ENCODE measurements around the gene PAPPA2. TPM values are rescaled to one million over a fixed set of nuclear protein-coding genes. Genes with fewer than 3 reads are reported as not detected.

The PAPPA2 gene
- total and polyA plus RNA-seq, 3 experiments from 2014 or later, result 0.29 to 0.55 TPM; not detected in 1

- no peak overlapping the region for H3K27ac ChIP-seq (ENCODE audit: low read depth, low read length)
- ChIA-PET POLR2A (no interaction called here), CTCF (no interaction called here)
- H3K4me1 ChIP-seq (ENCODE audit: insufficient read depth, low read length), result no peaks in the 10 kb centered on the region
- no peaks in the 10 kb centered on the region for H3K4me1 Mint-ChIP-seq
- no peaks in the 10 kb centered on the region for H3K9me3 ChIP-seq (ENCODE audit: low read length)
- H3K36me3 Mint-ChIP-seq, result no peaks in the 10 kb centered on the region
- H3K36me3 ChIP-seq (ENCODE audit: insufficient read depth, low read length), result no peaks in the 10 kb centered on the region
- peaks cover 0 to 4% (median 0%) of the 10 kb centered on the region in 5 donors for H3K9me3 Mint-ChIP-seq
- no peaks in the 10 kb centered on the region for H3K27me3 Mint-ChIP-seq
- no peak overlapping the region for H3K4me3 Mint-ChIP-seq
- DNase-seq, result no peak
- H3K4me3 ChIP-seq (ENCODE audit: low read length), result no peak overlapping the region
- no peaks in the 10 kb centered on the region for H3K27me3 ChIP-seq (ENCODE audit: insufficient read depth, low read length, poor library complexity, severe bottlenecking)
- no peak overlapping the region for H3K27ac Mint-ChIP-seq
Observed at GRCh38 chr1:176794897-176795508, 332.0 kb downstream of the PAPPA2 start.

GRCh38 chr1:176795929-176796328 lies 333.0 kb downstream of the PAPPA2 start:
- H3K36me3 ChIP-seq (ENCODE audit: insufficient read depth, low read length), result no peaks in the 10 kb centered on the region
- no peak overlapping the region for H3K27ac ChIP-seq (ENCODE audit: low read depth, low read length)
- CTCF ChIA-PET, result no interaction called here
- H3K4me1 ChIP-seq (ENCODE audit: insufficient read depth, low read length), result no peaks in the 10 kb centered on the region
- no peak for DNase-seq
- H3K27me3 ChIP-seq (ENCODE audit: insufficient read depth, low read length, poor library complexity, severe bottlenecking), result no peaks in the 10 kb centered on the region
- Mint-ChIP-seq H3K4me3 (no peak overlapping the region), H3K27ac (no peak overlapping the region), H3K4me1 (no peaks in the 10 kb centered on the region), H3K36me3 (no peaks in the 10 kb centered on the region), H3K27me3 (no peaks in the 10 kb centered on the region), H3K9me3 (peaks cover 0 to 4% (median 0%) of the 10 kb centered on the region in 5 donors)
- H3K9me3 ChIP-seq (ENCODE audit: low read length), result no peaks in the 10 kb centered on the region
- H3K4me3 ChIP-seq (ENCODE audit: low read length), result no peak overlapping the region
- POLR2A ChIA-PET, result no interaction called here

GRCh38 chr1:176796583-176796982 lies 333.6 kb downstream of the PAPPA2 start:
- POLR2A ChIA-PET, result no interaction called here
- no peaks in the 10 kb centered on the region for H3K36me3 Mint-ChIP-seq
- DNase-seq, result no peak
- Histone ChIP-seq H3K27ac (ENCODE audit: low read depth, low read length) (no peak overlapping the region), H3K9me3 (ENCODE audit: low read length) (no peaks in the 10 kb centered on the region), H3K4me3 (ENCODE audit: low read length) (no peak overlapping the region), H3K4me1 (ENCODE audit: insufficient read depth, low read length) (no peaks in the 10 kb centered on the region), H3K36me3 (ENCODE audit: insufficient read depth, low read length) (no peaks in the 10 kb centered on the region), H3K27me3 (ENCODE audit: insufficient read depth, low read length, poor library complexity, severe bottlenecking) (no peaks in the 10 kb centered on the region)
- no peaks in the 10 kb centered on the region for H3K4me1 Mint-ChIP-seq
- H3K9me3 Mint-ChIP-seq, result peaks cover 0 to 4% (median 0%) of the 10 kb centered on the region in 5 donors
- CTCF ChIA-PET, result no interaction called here
- H3K27ac Mint-ChIP-seq, result no peak overlapping the region
- no peaks in the 10 kb centered on the region for H3K27me3 Mint-ChIP-seq
- H3K4me3 Mint-ChIP-seq, result no peak overlapping the region

- peaks cover 0 to 4% (median 0%) of the 10 kb centered on the region in 5 donors for H3K9me3 Mint-ChIP-seq
- no peaks in the 10 kb centered on the region for H3K36me3 Mint-ChIP-seq
- CTCF ChIA-PET, result no interaction called here
- no peaks in the 10 kb centered on the region for H3K36me3 ChIP-seq (ENCODE audit: insufficient read depth, low read length)
- no peaks in the 10 kb centered on the region for H3K27me3 Mint-ChIP-seq
- H3K27me3 ChIP-seq (ENCODE audit: insufficient read depth, low read length, poor library complexity, severe bottlenecking), result no peaks in the 10 kb centered on the region
- no peak for DNase-seq
- H3K9me3 ChIP-seq (ENCODE audit: low read length), result no peaks in the 10 kb centered on the region
- POLR2A ChIA-PET, result no interaction called here
- H3K27ac ChIP-seq (ENCODE audit: low read depth, low read length), result no peak overlapping the region
- no peak overlapping the region for H3K4me3 Mint-ChIP-seq
- H3K4me1 ChIP-seq (ENCODE audit: insufficient read depth, low read length), result no peaks in the 10 kb centered on the region
- no peaks in the 10 kb centered on the region for H3K4me1 Mint-ChIP-seq
- H3K4me3 ChIP-seq (ENCODE audit: low read length), result no peak overlapping the region
- H3K27ac Mint-ChIP-seq, result no peak overlapping the region
Observed at GRCh38 chr1:176799327-176799726, 336.4 kb downstream of the PAPPA2 start.

GRCh38 chr1:176800978-176801513 lies 338.1 kb downstream of the PAPPA2 start:
- Histone ChIP-seq H3K4me1 (ENCODE audit: insufficient read depth, low read length) (no peaks in the 10 kb centered on the region), H3K27ac (ENCODE audit: low read depth, low read length) (no peak overlapping the region), H3K27me3 (ENCODE audit: insufficient read depth, low read length, poor library complexity, severe bottlenecking) (no peaks in the 10 kb centered on the region), H3K4me3 (ENCODE audit: low read length) (no peak overlapping the region), H3K9me3 (ENCODE audit: low read length) (no peaks in the 10 kb centered on the region), H3K36me3 (ENCODE audit: insufficient read depth, low read length) (no peaks in the 10 kb centered on the region)
- no peak for DNase-seq
- Mint-ChIP-seq H3K4me3 (no peak overlapping the region), H3K27ac (peak overlapping the region in 1 of 8 donors; percentile 7), H3K9me3 (peaks cover 0 to 4% (median 0%) of the 10 kb centered on the region in 5 donors), H3K27me3 (no peaks in the 10 kb centered on the region), H3K4me1 (no peaks in the 10 kb centered on the region), H3K36me3 (no peaks in the 10 kb centered on the region)
- ChIA-PET CTCF (no interaction called here), POLR2A (no interaction called here)

- Mint-ChIP-seq H3K4me1 (no peaks in the 10 kb centered on the region), H3K9me3 (peaks cover 0 to 4% (median 0%) of the 10 kb centered on the region in 5 donors), H3K36me3 (no peaks in the 10 kb centered on the region), H3K27ac (peak overlapping the region in 2 of 8 donors; percentile 7 to 11), H3K4me3 (no peak overlapping the region), H3K27me3 (no peaks in the 10 kb centered on the region)
- Histone ChIP-seq H3K36me3 (ENCODE audit: insufficient read depth, low read length) (no peaks in the 10 kb centered on the region), H3K4me1 (ENCODE audit: insufficient read depth, low read length) (no peaks in the 10 kb centered on the region), H3K27me3 (ENCODE audit: insufficient read depth, low read length, poor library complexity, severe bottlenecking) (no peaks in the 10 kb centered on the region), H3K27ac (ENCODE audit: low read depth, low read length) (no peak overlapping the region), H3K9me3 (ENCODE audit: low read length) (no peaks in the 10 kb centered on the region), H3K4me3 (ENCODE audit: low read length) (no peak overlapping the region)
- ChIA-PET POLR2A (no interaction called here), CTCF (no interaction called here)
- DNase-seq, result no peak
Observed at GRCh38 chr1:176801514-176802020, 338.6 kb downstream of the PAPPA2 start.

- ChIA-PET CTCF (interaction anchor here (1.2 kb wide), 1 partner anchor 9 kb away, joined by 3 read pairs; no protein-coding TSS in a partner anchor), POLR2A (no interaction called here)
- Histone ChIP-seq H3K4me3 (ENCODE audit: low read length) (no peak overlapping the region), H3K36me3 (ENCODE audit: insufficient read depth, low read length) (no peaks in the 10 kb centered on the region), H3K27ac (ENCODE audit: low read depth, low read length) (no peak overlapping the region), H3K27me3 (ENCODE audit: insufficient read depth, low read length, poor library complexity, severe bottlenecking) (no peaks in the 10 kb centered on the region), H3K9me3 (ENCODE audit: low read length) (no peaks in the 10 kb centered on the region), H3K4me1 (ENCODE audit: insufficient read depth, low read length) (no peaks in the 10 kb centered on the region)
- Mint-ChIP-seq H3K4me1 (no peaks in the 10 kb centered on the region), H3K27ac (no peak overlapping the region), H3K9me3 (peaks cover 0 to 2% (median 0%) of the 10 kb centered on the region in 5 donors), H3K4me3 (no peak overlapping the region), H3K36me3 (no peaks in the 10 kb centered on the region), H3K27me3 (no peaks in the 10 kb centered on the region)
- DNase-seq, result no peak
Observed at GRCh38 chr1:176802316-176802715, 339.3 kb downstream of the PAPPA2 start.

GRCh38 chr1:176803042-176803441 lies 340.1 kb downstream of the PAPPA2 start:
- DNase-seq, result no peak
- no peaks in the 10 kb centered on the region for H3K27me3 Mint-ChIP-seq
- H3K4me3 Mint-ChIP-seq, result no peak overlapping the region
- no peaks in the 10 kb centered on the region for H3K4me1 Mint-ChIP-seq
- H3K36me3 ChIP-seq (ENCODE audit: insufficient read depth, low read length), result no peaks in the 10 kb centered on the region
- H3K27me3 ChIP-seq (ENCODE audit: insufficient read depth, low read length, poor library complexity, severe bottlenecking), result no peaks in the 10 kb centered on the region
- no peak overlapping the region for H3K27ac Mint-ChIP-seq
- no peaks in the 10 kb centered on the region for H3K4me1 ChIP-seq (ENCODE audit: insufficient read depth, low read length)
- POLR2A ChIA-PET, result no interaction called here
- no peak overlapping the region for H3K27ac ChIP-seq (ENCODE audit: low read depth, low read length)
- no peaks in the 10 kb centered on the region for H3K9me3 Mint-ChIP-seq
- CTCF ChIA-PET, result interaction anchor here (1.2 kb wide), 1 partner anchor 8 kb away, joined by 3 read pairs; no protein-coding TSS in a partner anchor
- no peaks in the 10 kb centered on the region for H3K9me3 ChIP-seq (ENCODE audit: low read length)
- no peaks in the 10 kb centered on the region for H3K36me3 Mint-ChIP-seq
- H3K4me3 ChIP-seq (ENCODE audit: low read length), result no peak overlapping the region

All from CD8-positive, alpha-beta memory T cell (primary cell).